ENCODE measurements around the gene R3HDM2. TPM values are rescaled to one million over a fixed set of nuclear protein-coding genes. Genes with fewer than 3 reads are reported as not detected.
A peak's percentile ranks its signal among the peaks of the same experiment; 100 is the strongest.
"Not testable (repeated sequence)": the region's sequence is repeated elsewhere in the genome, so short reads cannot be mapped to it uniquely, and the experiment has no call there.

Gene R3HDM2
- total and polyA plus RNA-seq, 2 donors (not counting 1 experiment from before 2014, with no cell fraction given): 104 to 129 TPM

DNA sequence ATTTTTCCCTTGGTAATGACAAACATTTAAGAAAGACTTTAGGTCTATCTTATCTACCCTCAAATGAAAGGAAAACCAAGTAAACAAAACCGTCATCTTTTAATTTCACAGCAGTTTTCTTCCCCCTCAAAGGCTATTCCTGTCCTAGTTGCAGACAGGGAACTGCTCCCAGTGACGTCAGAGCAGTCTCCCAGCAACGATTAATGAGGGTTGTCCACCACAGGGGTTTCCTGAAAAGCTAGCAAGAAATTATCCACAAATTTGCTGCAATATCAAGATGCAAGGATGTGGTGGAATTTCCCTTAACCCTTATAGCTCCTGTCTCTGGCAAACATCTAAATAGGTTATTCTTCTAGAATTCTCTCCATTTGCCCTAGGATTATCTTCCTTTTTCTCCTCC lies 90.7 kb downstream of the R3HDM2 start:
- H3K36me3 ChIP-seq (replicated peaks in 1 of 2; ENCODE audit: control extremely low read depth in 1 of 2, control insufficient read depth in 1 of 2, extremely low read depth in 1 of 2, insufficient read depth in 2 of 2, low read length in 1 of 2): peaks cover 3 to 6% of the 10 kb centered on the region in 2 experiments
- H3K4me3 ChIP-seq (ENCODE audit: control extremely low read depth in 1 of 5, extremely low read depth in 1 of 5, insufficient read depth in 1 of 5, low read depth in 2 of 5, low read length in 4 of 5): no peak overlapping the region
- DNase-seq (no peak), ATAC-seq (ENCODE audit: low read depth) (no peak)
- peaks cover 16% of the 10 kb centered on the region for H4K20me1 ChIP-seq (ENCODE audit: control insufficient read depth, insufficient read depth, low read length, poor library complexity, severe bottlenecking)
- TF ChIP-seq, protein P1, sequence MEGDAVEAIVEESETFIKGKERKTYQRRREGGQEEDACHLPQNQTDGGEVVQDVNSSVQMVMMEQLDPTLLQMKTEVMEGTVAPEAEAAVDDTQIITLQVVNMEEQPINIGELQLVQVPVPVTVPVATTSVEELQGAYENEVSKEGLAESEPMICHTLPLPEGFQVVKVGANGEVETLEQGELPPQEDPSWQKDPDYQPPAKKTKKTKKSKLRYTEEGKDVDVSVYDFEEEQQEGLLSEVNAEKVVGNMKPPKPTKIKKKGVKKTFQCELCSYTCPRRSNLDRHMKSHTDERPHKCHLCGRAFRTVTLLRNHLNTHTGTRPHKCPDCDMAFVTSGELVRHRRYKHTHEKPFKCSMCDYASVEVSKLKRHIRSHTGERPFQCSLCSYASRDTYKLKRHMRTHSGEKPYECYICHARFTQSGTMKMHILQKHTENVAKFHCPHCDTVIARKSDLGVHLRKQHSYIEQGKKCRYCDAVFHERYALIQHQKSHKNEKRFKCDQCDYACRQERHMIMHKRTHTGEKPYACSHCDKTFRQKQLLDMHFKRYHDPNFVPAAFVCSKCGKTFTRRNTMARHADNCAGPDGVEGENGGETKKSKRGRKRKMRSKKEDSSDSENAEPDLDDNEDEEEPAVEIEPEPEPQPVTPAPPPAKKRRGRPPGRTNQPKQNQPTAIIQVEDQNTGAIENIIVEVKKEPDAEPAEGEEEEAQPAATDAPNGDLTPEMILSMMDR (IDR thresholded peaks at IDR 0.05): no peak
- TF ChIP-seq EZH2 (IDR thresholded peaks at IDR 0.05; ENCODE audit: borderline replicate concordance, insufficient read depth, low read depth, low read length, poor library complexity, severe bottlenecking): no peak
- no peaks in the 10 kb centered on the region for H3K27me3 Mint-ChIP-seq
- peak overlapping the region in 1 of 2 donors; percentile 30 for H3K27ac ChIP-seq (ENCODE audit: low read length in 2 of 2)
- no peaks in the 10 kb centered on the region for H3K27me3 ChIP-seq (replicated peaks in 1 of 4; ENCODE audit: control extremely low read depth in 1 of 4, control insufficient read depth in 3 of 4, insufficient read depth in 4 of 4, low read length in 3 of 4)
- no peak overlapping the region for H3K4me2 ChIP-seq (replicated peaks; ENCODE audit: low read depth, low read length, poor library complexity, severe bottlenecking)
- ChIA-PET POLR2A (no interaction called here), CTCF (no interaction called here)
- no peaks in the 10 kb centered on the region for H3K4me1 ChIP-seq (ENCODE audit: control insufficient read depth in 2 of 2, insufficient read depth in 2 of 2, low read length in 2 of 2)
- no peak overlapping the region for H2AFZ ChIP-seq (ENCODE audit: insufficient read depth, low read depth, low read length, poor library complexity, severe bottlenecking)
- intact Hi-C loops (cut with micrococcal nuclease): no loop called here
- H3K9me3 ChIP-seq (ENCODE audit: control extremely low read depth in 1 of 3, control insufficient read depth in 2 of 3, insufficient read depth in 1 of 3, low read length in 2 of 3): no peaks in the 10 kb centered on the region
- H3K9me3 Mint-ChIP-seq (ENCODE audit: insufficient read depth): peaks cover 5% of the 10 kb centered on the region
- peaks cover 22% of the 10 kb centered on the region for H3K79me2 ChIP-seq (ENCODE audit: control insufficient read depth, insufficient read depth, low read length)
- no peak overlapping the region for H3K9ac ChIP-seq (ENCODE audit: low read length)
- H3K4me1 Mint-ChIP-seq: peaks cover 5% of the 10 kb centered on the region
- no peak overlapping the region for H3K27ac Mint-ChIP-seq
- H3K4me3 Mint-ChIP-seq: no peak overlapping the region
- 67% methylated on average over 1 of the region's 3 CpGs for WGBS (ENCODE audit: insufficient coverage)

DNA sequence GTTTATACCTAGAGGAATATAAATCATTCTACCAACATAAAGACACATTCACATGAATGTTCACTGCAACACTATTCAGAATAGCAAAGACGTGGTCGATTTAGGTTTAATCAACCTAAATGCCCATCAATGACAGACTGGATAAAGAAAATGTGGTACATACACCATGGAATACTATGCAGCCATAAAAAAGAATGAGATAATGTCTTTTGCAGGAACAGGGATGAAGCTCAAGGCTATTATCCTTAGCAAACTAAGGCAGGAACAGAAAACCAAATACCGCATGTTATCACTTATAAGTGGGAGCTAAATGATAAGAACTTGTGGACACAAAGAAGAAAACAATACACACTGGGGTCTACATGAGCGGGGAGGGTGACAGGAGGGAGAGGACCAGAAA lies 94.5 kb downstream of the R3HDM2 start:
- H2AFZ ChIP-seq (ENCODE audit: insufficient read depth, low read depth, low read length, poor library complexity, severe bottlenecking); H3K27me3 ChIP-seq (replicated peaks in 1 of 4; ENCODE audit: control extremely low read depth in 1 of 4, control insufficient read depth in 3 of 4, insufficient read depth in 4 of 4, low read length in 3 of 4); DNase-seq; H3K36me3 ChIP-seq (replicated peaks in 1 of 2; ENCODE audit: control extremely low read depth in 1 of 2, control insufficient read depth in 1 of 2, extremely low read depth in 1 of 2, insufficient read depth in 2 of 2, low read length in 1 of 2); H3K27me3 Mint-ChIP-seq; POLR2A ChIA-PET; H3K4me3 Mint-ChIP-seq; H3K27ac Mint-ChIP-seq; intact Hi-C loops (cut with micrococcal nuclease); H3K4me2 ChIP-seq (replicated peaks; ENCODE audit: low read depth, low read length, poor library complexity, severe bottlenecking); H3K4me3 ChIP-seq (ENCODE audit: control extremely low read depth in 1 of 5, extremely low read depth in 1 of 5, insufficient read depth in 1 of 5, low read depth in 2 of 5, low read length in 4 of 5); ATAC-seq (ENCODE audit: low read depth); H3K9ac ChIP-seq (ENCODE audit: low read length); H3K9me3 Mint-ChIP-seq (ENCODE audit: insufficient read depth); H3K27ac ChIP-seq (ENCODE audit: low read length in 2 of 2); H4K20me1 ChIP-seq (ENCODE audit: control insufficient read depth, insufficient read depth, low read length, poor library complexity, severe bottlenecking); H3K9me3 ChIP-seq (ENCODE audit: control extremely low read depth in 1 of 3, control insufficient read depth in 2 of 3, insufficient read depth in 1 of 3, low read length in 2 of 3); H3K4me1 Mint-ChIP-seq; H3K4me1 ChIP-seq (ENCODE audit: control insufficient read depth in 2 of 2, insufficient read depth in 2 of 2, low read length in 2 of 2): not testable (repeated sequence)
- CTCF ChIA-PET: interaction anchor here (1.1 kb wide), 1 partner anchor 10 kb away, joined by 3 read pairs; no protein-coding TSS in a partner anchor
- peaks cover 34% of the 10 kb centered on the region for H3K79me2 ChIP-seq (ENCODE audit: control insufficient read depth, insufficient read depth, low read length)
- WGBS (ENCODE audit: insufficient coverage): no CpG with 5 or more reads among the region's 4 CpGs

Data from B cell (primary cell).